Vagina (tissue), 2 donors: ENCODE data around the gene PHACTR3.

Experiments
- POLR2A ChIP-seq, 2 donors: fragments of 450-650 bp; IDR thresholded peaks; one replicate each; pipeline ENCODE4 v1.6.1; 2017; ENCODE audit warnings: antibody characterized with exemption in 2 of 2, mild to moderate bottlenecking in 2 of 2, moderate library complexity in 2 of 2
- TF ChIP-seq, protein P1 (sequence below), 3 experiments: fragments of 450-650 bp in 2 of 3; fragments of 200-600 bp in 1 of 3; sonication (generic) in 1 of 3; IDR thresholded peaks; one replicate each; pipeline ENCODE4 v1.5.1; 2017 to 2019; ENCODE audit warnings: antibody characterized with exemption in 3 of 3, mild to moderate bottlenecking in 2 of 3, moderate library complexity in 2 of 3

DNA sequence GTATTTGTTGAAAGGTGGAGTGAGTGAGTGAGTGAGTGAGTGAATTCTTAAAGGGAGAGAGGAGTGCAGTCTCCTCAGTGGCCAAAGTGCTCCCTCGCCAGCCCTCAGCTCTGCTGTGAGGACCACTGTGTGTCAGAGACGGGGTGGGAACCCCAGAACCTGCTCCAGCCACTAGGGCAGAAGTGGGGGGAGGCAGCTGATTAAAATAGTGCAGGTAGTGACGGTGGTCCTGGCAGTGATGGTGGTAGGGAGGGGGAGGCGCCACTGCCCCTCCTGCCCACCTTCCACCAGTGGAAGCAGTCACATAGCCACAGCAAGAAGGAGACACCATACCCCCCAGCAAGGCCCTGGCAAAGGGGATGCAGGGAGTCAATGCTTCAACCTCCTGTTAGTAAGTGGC lies 133.5 kb downstream of the PHACTR3 start:
- TF ChIP-seq, protein P1, sequence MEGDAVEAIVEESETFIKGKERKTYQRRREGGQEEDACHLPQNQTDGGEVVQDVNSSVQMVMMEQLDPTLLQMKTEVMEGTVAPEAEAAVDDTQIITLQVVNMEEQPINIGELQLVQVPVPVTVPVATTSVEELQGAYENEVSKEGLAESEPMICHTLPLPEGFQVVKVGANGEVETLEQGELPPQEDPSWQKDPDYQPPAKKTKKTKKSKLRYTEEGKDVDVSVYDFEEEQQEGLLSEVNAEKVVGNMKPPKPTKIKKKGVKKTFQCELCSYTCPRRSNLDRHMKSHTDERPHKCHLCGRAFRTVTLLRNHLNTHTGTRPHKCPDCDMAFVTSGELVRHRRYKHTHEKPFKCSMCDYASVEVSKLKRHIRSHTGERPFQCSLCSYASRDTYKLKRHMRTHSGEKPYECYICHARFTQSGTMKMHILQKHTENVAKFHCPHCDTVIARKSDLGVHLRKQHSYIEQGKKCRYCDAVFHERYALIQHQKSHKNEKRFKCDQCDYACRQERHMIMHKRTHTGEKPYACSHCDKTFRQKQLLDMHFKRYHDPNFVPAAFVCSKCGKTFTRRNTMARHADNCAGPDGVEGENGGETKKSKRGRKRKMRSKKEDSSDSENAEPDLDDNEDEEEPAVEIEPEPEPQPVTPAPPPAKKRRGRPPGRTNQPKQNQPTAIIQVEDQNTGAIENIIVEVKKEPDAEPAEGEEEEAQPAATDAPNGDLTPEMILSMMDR (IDR thresholded peaks at IDR 0.05) = no peak
- no peak for TF ChIP-seq POLR2A (IDR thresholded peaks at IDR 0.05)
